CD4-positive, alpha-beta T cell treated with Interleukin-6 for 4 hours (primary cell): ENCODE results near the gene MAP3K8.
A peak's percentile ranks its signal among the peaks of the same experiment; 100 is the strongest.
"Not testable (repeated sequence)": the region's sequence is repeated elsewhere in the genome, so short reads cannot be mapped to it uniquely, and the experiment has no call there.

Source experiments
- DNase-seq: peaks from one replicate; pipeline ENCODE4 v3.0.0-alpha.2; 2020; ENCODE audit warnings: mixed read lengths

Gene MAP3K8

DNA sequence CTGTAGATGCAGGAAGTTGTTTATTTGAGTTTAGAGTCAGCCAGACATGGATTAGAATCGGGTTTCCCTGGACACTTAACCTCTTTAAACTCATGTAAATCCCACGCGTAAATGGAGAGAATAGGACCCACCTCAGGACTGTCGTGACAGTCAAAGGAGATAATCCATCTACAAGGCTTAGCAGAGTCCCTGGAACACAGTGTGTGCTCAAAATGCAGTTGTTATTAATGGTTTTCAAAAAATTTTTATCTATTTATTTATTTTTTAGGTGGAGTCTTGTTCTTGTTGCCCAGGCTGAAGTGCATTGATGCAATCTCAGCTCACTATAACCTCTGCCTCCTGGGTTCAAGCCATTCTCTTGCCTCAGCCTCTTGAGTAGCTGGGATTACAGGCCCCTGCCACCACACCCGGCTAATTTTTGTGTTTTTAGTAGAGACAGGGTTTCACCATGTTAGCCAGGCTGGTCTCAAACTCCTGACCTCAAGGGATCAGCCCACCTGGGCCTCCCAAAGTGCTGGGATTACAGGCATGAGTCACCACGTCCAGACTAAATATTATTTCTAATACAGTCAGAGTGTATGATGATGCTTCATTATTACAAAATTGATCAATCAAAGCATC is 10.2 kb upstream of the MAP3K8 start:
- not testable (repeated sequence) for DNase-seq

GRCh38 chr10:30425336-30426075 is 8.5 kb upstream of the MAP3K8 start:
- no peak for DNase-seq

- no peak for DNase-seq
Observed at GRCh38 chr10:30430544-30431298, 3.3 kb upstream of the MAP3K8 start.

DNA sequence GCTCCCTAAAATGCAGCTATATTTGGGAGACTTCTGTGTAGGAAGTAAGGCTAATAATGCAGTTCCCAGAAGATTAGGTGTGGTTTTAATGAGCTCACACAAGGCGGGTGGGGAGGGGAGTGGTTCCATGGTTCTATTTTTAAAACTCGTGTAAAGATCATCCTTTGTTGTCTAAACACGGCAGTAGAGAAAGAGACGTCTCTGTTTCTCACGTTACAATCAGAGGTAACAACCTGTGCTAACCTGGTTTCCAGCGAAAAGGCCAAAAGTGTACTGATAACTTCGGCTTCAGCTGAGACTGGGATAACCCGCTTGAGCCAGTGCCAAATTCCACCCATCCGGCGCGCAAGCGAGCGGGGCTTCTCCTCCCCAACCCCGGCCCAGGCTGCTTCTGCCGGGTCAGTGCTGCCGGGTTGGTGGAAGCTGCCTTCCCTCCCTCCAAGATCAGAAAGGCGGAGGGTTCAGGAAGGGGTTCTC is 2.5 kb upstream of the MAP3K8 start:
- DNase-seq = no peak

GRCh38 chr10:30432622-30433305 is 1.2 kb upstream of the MAP3K8 start:
- no peak for DNase-seq

- DNase-seq = peak; percentile 50
Observed at GRCh38 chr10:30433306-30433729, 666 bp upstream of the MAP3K8 start.

GRCh38 chr10:30434273-30435072 is 489 bp downstream of the MAP3K8 start:
- peak; percentile 53 for DNase-seq

GRCh38 chr10:30435073-30435422 is 1.1 kb downstream of the MAP3K8 start:
- DNase-seq = no peak

- not testable (repeated sequence) for DNase-seq
Observed at GRCh38 chr10:30435499-30436167, 1.6 kb downstream of the MAP3K8 start.

DNA sequence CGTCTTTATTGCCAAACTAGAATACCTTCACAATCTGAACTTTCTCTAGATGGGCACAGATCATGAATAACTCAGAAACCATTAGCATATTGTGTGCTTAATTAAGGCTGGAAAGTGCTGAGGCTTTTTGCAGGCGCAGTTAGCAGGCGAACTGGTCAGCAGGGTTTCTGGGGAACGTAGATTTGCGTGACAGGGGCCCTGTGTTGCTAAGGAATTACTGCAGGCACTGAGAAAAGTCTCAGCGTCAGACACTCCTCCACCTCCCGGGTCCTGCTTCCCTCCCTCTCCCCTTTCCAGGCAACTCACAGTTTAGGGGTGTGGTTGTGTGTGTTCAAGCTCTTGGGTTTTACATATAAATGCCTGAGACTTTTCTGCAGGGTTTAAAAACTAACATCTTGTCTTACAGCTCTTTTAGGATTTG is 2.2 kb downstream of the MAP3K8 start:
- DNase-seq = no peak

GRCh38 chr10:30436671-30437030 is 2.7 kb downstream of the MAP3K8 start:
- DNase-seq = no peak

DNA sequence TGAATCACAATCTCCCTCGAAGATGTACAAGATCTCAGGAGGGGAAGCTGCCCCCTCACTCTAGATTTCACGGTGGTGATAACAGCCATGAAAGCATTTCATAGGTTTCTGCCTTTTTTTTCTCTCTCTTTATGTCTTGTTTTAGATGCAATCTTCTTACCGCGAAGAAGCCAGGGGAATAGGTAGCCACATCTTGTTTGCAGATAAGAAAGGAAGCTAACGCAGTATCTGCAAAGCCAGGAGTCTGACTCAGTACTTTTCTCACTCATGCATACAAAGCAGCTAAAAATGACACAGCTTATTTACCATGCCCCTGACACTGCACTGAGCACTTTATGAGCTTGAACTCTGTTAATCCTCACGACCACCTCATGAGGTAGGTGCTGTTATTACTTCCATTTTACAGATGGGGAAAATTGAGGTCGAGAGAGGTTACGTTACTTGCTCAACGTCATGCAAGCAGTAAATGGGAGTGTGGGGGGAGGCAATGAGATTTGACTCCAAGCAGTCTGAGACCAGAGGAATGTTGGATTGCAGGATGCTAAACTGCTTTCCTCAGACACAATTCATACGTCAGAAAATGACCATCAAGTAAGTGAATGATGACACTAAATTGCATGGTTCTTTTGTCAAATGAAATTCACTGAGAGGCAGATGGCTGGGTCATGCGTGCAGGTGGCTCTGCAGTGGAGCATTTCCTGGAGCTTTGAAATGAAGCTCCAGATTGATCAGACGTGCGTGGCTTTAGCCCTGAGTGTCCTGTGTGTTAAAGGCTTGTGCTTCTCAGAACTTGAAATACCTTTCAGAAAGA is 3.3 kb downstream of the MAP3K8 start:
- peak; percentile 38 for DNase-seq

- DNase-seq = no peak
Observed at GRCh38 chr10:30438021-30438850, 4.3 kb downstream of the MAP3K8 start.

DNA sequence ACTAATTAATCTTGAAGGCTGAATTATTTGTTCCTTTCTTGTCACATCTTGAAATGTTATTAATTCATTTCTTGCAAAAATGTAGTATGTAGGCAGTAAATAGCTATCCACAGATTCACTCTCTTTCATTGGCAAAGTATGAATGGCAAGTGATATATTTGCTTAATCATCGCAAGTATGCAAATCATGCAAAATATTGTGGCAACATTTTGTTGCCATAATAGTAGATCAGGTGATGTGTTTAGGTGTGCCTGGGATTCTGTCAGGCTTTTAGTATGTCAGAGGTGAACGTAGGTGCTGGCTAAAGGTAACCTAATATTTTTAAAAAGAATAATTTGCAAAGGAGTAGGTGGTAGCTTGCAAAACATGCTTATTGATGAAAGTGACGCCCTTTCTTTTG is 5.9 kb downstream of the MAP3K8 start:
- no peak for DNase-seq

DNA sequence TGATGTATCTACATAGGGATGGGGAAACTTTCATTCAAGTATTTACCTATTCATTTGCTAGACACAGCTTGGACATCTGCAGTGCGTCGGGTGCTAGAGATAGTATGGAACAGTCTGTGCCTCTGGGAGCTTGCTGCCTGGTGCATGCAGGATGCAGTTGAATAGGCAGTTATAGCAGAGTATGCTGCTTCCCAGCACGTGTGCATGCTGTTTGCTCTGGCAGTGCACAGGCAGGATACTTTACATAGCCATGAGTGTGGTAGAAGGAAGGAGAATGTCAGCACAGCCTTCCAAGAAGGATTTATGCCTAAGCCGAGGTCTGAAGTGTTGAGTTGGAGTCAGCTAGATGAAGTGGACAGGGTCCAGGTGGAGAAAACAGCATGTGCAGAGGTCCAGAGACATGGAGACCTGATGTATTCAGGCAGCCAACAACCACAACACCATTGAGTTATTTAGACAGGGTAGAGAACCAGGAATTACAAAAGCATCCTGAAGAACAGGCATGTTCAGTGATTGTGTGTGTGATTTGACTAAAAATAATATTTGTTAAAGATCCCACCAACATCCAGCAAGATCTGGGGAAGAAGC is 8.1 kb downstream of the MAP3K8 start:
- no peak for DNase-seq

GRCh38 chr10:30443049-30443448 is 9.1 kb downstream of the MAP3K8 start:
- no peak for DNase-seq

- no peak for DNase-seq
Observed at GRCh38 chr10:30445711-30446110, 11.7 kb downstream of the MAP3K8 start.

DNA sequence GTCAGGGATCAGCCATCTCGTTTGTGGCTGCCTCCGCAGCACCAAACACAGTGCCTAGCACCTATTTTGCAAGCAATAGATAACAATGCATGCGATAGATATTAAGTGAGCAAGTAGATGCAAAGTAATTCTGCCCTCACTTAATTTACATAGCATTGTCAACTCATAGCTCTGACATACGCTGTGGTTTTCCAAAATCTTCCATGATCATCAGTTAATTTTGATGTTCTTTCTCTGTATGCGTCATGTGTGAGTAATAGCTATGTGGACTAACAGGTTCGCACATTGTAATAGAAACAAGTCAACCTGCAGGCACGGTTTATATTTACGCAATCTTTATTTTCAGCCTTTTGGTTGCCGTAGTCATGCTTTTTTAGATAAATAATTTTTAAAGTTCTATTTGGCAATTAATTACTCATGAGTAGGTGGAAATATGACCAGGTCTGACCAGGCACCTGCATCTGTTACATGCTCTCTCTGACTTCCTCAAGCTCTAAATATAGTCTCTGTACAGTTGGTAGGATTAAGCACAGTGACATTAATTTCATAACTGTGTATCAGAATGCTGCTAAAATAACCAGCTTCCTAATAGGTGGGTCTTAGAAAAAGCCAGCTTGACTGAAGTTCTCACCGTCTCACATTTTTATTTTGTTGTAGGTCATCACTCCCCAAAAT is 13.3 kb downstream of the MAP3K8 start:
- no peak for DNase-seq

DNA sequence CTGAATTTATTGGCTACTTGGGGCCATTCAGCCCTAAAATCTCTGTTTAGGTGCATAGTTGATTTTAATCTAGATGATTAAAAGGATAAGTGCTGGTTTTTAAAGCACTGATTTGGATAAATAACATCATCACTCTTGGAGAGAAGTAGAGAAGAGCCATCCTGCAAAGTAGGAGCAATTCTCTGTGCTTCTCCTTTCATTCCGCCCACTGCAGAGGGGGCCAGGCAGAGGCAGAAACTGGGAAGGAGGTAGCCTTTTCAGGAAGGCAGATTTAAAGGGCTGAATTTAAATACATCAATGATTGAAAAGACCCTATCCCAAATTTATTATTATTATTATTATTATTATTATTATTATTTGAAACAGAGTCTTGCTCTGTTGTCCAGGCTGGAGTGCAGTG is 14.1 kb downstream of the MAP3K8 start:
- DNase-seq = no peak
